ENCODE data around the gene AK5.

The AK5 gene

DNA sequence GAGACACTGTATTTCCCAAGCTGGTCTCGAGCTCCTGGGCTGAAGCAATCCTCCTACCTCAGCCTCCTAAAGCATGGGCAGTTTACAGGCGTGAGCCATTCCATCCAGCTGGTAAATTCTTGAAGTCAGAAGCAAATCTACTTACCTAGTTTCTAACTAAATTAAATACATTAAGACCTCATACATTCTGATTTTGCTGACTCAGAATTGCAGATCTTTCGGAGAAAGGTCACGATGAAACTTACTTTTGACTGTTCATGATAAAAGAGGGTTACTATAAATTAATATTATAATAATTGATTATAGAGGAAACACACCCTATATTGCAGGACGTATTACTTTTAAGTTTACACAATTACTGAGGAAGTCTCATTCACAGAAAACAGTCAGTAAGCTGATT lies 268.3 kb downstream of the AK5 start:
- no peak for DNase-seq

DNA sequence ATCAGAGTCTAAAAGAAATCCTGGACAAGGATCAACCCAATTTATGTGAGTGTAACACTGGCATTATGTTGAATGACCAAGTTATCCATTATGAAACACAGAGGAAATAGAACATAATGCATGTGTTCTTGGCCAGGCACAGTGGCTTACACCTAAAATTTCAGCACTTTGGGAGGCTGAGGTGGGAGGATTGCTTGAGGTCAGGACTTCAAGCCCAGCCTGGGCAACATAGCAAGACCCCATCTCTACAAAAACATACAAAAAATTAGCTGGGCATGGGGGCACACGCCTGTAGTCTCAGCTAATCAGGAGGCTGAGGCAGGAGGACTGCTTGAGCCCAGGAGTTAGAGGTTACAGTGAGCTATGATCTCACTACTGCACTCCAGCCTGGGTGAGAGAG lies 270.8 kb downstream of the AK5 start:
- no peak for DNase-seq

DNA sequence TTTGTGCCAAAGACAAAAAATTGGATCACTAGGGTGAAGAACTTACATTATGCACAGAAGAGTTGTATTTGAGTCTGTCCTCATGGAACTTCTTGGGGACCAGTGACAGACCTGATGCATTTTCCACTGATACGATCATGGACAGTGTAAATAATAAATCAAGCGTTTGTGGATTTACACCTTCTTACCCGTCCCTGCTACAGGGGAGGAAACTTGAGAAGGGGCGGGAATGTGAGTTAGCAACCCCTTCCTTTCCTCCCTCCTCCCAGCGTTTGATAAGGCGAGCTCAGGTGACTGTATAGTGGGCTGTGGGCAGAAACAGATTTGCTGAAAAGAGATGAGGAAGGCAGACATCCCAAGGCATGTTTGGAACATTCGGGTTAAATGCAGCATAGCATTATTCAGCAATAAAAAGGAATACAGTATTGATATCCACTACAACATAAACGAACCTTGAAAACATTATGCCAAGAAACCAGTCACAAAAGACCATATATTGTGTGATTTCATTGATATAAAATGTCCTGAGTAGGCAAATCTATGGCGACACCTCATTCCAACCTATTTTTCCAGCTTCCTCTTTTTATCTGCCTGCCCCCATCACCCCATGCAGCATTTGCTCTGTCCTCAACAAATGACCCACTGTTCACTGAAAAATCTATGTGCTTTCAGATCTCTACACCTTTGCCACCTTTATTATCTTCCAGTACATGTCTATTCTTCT lies 271.9 kb downstream of the AK5 start:
- no peak for DNase-seq

DNA sequence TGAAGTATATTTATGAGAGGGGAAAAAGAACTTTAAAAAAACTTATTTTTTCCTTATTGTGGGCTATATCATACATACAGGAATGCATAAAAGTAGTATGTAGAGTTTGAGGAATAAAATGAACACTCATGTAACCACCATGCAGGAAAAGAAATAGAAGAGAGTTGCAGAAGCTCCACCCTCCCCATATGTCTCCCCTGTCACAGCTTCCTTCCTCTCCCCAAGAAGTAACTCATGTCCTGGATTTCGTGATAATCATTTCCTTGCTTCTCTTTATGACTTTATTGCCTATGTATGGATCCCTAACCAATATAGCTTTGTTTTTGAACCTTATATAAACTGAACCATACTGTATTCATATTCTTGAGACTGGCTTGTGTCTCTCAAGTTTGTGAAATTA lies 274.2 kb downstream of the AK5 start:
- no peak for DNase-seq

DNA sequence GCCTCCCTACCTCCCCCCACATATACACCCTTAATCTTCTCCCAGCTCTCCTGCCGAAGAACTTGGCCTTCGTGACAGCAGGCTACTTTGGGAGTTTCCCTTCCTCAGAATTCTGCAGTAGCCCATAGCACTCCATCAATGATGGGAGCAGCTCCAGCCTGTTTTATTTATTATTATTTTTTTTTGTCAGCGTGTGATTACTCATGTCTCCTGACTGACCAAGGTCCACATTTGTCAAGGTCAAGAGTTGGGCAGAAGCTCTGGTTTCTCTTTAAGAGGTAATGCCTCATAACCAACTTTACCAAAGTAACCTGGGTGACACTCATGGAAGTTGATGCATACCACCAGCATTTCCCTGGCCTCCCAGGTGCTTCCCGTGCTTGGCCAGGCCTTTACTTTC lies 275.2 kb downstream of the AK5 start:
- DNase-seq = no peak

DNA sequence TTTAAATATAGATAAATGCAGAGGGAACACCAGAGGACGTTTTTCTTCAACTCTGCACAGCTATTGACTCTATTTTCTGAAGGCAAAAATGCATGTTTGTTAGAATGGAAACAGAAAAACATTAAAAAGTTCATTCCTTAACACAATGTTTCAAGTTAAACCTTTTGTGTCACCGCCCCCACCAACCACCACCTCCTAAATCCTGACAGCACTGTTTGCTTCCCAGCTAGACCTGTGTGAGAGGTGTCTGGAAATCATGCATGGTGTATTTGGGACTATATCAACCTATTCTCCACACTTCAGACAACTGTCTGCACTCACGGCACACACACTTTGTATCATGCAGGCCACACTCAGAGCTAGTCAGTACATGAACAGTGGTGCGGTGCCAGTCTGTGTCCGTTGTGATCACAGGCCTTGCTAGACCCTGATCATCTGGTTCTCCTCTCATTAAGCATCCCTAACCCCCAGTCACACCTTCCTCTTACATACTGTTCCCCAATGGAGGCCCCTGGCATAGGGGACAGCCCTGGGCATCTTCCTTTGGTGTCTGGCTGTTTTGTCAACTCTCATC lies 276.9 kb downstream of the AK5 start:
- no peak for DNase-seq

DNA sequence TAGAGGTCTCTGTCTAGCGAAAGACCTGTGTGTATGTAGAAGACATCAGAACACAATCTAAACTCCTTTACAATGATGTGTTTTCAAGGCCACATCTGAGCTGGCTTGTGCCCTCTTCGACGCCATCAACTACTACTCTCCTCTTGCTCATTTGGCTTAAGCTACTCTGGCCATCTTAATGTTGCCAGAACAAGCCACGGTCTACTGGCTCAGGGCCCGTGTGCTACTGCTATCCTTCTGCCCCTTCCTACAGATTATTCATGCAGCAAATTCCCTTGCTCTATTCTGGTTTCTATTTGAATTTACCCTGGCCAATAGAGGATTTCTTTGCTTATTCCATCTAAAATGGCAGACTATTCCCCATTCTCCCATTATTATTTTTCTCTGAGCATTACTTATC lies 278.9 kb downstream of the AK5 start:
- no peak for DNase-seq

DNA sequence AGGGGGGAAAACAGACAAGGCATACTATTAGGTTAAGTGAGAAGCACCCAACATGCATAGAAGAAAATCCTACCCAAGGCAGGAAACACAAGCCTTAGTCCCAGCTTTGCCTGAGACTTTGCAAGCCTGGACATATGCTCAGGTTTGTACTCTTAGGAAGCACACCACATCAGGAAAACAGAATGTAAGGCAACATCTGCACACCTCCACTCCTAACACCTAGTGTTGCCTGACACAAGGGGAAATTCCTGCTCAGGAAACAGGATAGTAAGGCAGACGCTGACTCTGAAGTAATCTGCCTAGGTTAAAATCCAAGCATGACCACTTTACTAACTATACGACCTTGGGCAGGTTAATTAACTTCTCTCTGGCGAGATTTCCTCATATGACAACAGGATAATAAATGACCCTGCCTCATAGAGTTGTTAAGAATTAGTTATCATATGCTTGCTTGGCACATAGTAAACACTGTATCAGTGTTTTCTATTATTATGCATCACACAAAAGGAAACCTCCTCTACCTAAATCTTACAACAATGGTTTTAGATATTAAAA lies 280.9 kb downstream of the AK5 start:
- DNase-seq = no peak

DNA sequence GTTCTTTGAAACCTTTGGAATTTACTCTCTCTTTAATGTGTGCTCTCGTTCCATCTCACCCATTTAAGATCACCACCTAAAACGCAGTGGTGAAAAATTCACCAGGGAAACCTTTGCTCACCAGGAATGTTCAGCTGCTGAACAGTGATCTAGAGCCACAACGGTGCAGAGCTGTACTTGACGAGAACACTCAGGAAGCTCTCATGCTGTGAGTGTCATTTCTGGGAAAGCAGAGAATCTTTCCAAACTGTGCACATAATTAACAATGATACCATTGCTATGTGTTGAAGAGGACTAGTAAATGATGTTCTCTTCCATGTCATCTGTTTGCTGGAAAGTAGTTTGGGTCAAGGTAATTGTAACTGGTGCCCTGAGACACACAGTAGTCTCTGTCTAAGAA lies 283.5 kb downstream of the AK5 start:
- no peak for DNase-seq

DNA sequence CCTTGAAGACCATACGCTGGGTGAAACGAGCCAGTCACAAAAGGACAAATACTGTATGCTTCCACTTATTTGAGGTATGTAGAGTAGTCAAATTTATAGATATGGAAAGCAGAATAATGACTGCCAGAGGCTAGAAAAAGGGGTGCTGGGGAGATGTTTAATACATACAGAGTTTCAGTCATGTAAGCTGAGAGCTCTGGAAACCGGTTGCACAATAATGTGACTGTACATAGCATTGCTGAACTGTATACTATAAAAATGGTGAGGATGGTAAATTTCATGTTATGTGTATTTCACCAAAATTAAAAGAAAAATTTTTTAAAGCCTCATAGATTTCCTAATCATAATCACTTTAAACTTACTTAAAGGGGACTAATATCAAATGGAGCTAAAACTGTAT lies 289.8 kb downstream of the AK5 start:
- DNase-seq = no peak

DNA sequence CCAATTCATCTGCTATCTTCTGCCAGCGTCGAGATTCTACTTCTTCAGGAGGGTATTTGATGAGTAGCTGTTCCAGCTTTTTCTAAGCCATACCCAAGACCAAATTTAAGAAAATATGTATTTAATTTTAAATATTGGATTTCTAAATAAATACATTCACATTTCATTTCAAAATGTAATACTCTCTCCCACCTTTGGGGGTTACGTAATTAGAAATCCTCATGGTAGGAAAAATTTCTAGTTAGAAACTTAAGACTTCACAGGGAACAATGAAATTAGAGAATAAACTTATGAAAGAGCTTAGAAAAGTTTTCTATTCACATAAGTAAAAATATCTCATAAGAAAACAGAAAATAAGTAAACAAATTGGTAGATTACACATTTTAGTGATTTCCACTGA lies 297.7 kb downstream of the AK5 start:
- no peak for DNase-seq

DNA sequence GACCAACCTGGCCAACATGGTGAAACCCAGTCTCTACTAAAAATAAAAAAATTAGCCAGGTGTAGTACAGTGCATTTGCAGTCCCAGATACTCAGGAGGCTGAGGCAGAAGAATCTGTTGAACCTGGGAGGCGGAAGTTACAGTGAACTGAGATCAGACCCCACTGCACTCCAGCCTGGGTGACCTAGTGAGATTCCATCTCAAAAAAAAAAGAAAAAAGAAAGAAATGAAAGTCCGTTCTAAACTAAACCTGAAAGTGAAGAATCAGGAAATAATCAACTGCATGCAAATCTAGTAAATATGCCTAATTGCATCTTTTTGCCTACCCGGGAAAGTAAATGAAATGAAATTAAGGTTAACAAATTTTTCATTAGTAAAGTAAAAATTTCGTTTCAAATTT lies 301.1 kb downstream of the AK5 start:
- no peak for DNase-seq

DNA sequence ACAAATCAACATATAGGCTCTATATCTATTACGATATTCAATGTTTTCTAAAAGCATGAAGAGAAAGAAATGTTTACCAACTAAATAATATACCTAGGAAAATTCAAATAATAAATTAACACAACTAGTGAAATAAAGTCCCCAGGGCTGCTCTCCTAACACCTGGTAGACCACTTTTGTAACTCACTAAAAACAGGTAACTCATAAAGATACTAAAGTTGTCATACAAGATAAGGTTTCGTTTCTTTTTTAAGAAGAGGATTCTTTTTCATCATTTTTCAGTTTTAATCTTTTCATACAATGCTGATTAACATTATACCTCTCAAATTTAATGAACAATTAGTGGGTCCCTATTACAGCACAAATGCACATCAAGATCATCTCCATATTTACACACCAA lies 301.7 kb downstream of the AK5 start:
- no peak for DNase-seq

DNA sequence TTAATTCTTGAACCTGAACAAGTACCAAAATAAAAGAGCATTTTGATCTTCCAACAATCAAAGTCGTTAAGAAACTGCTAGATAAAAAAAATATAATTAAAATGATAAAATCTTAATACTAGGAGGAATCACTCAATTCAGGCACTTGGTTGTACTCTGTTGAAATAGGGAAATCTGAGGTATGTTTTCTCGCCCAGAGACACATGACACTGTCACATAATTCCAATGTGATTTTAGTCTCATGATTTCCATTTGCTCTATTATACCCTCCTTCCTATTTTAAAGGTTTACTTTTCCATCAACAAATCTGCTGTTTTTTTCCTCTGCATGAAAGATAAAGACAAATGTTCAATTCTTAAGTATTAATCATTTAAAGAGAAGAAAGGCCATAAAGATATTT lies 303.1 kb downstream of the AK5 start:
- no peak for DNase-seq

DNA sequence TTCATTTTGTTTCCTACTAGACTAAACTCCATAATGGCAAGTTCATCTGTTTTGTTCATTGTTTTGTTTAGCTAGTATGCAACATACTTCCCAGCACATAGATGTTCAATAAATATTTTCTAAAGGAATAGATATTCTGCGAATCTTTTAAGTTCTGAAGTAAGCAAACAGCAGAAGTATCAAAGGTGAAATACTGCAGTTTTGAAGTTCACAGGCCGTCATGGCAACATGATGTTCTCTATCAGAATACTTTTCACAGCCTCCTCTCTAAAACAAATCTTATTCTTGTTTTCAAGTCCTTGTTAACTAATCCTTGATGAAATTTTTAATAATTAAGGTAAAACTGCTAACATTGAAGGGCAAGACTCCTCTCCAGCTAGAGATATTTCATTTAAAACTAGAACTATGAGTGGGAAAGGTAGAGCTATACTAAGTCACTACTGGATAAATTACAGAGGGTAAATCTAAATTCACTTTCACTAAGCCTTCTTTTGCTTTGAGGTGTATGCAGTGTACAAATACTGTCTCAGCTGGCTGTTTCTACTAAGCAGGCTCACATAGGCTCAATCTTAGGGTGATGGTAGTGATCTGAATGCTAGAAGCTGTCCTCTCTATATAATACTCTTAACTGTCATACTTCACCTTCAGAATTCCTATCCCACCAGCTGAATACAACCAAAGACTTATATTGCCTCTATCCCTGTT lies 303.9 kb downstream of the AK5 start:
- no peak for DNase-seq

DNA sequence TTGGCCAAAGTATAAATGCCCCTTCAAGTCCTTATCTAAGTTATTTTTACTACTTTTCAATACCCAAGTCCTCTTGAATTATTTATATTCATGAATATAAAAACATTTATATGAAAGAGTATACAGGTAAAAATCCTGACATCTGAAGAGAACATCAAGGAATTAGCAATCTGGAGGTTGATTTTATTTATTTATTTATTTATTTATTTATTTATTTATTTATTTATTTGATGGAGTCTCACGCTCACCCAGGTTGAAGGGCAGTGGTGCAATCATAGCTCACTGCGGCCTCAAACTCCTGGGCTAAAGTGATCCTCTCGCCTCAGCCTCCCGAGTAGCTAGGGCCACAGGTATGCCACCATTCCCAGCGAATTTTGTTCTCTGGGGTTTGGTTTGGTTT lies 307.4 kb downstream of the AK5 start:
- no peak for DNase-seq

DNA sequence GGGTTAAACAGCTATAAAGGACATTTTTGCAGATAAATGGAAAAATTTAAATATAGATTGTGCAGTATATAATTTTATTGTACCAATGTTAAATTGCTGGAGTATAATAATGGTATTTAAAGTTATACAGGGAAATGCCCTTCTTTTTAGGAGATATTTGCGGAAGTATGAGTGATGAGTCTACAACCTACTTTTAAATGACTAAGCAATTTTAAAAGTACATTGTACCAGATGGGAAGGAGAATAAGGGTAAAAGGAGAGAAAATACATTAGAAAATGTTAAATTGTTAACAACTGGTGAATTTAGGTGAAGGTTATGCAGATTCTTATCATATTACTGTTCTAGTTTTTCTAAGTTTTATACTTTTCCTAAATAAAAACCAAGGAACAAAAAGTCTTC lies 308.8 kb downstream of the AK5 start:
- DNase-seq = no peak

DNA sequence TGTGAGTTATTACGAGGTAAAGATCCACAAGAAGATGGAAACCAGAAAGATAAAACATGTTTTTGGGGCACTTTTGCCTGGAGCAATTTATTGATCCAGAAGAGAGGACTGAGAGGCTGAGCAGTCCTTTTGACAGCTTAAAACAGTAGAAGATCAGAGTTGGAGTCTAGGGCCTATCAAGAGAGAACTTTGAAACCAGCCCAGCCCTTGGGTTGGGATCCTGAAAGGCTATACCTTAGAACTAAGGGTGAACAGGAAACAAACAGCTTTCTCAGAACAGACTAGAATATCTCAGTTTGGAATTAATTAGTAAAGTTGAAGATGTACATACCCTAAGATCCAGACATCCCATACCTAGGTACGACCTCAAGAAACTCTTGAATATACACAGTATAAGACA lies 311.1 kb downstream of the AK5 start:
- DNase-seq = no peak

DNA sequence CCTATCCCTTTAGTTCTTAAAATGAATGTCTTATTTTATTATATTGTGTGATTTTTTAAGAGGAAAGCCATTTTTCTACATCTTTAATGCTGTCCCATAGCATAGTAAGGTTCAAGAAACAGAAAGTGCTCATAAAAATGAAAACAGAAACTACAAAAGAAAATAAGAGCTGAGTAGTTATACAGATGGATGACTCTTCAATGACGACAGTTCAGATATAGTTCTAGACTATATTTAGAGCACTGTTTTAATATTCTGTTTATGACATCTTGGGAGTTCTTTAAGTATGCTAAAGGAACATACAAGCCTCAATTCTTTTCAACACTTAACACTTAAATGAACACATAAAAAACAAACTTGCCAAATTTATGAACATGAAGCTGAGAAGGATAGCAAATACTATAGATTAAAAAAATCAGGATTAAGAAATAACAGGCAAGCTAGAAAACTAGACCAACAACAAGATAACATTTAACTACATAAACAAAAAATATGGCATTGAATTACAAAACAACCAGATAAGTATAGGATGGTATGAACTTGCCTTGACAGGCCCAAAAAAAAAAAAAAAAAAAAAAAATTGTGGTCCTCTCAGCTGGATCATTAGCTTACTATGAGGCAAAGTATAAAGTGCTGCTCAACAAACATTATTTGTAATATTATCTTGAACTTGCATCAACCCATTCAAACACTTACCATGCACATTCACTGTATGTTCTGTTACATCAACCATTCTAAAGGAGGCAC lies 312.7 kb downstream of the AK5 start:
- DNase-seq = no peak

DNA sequence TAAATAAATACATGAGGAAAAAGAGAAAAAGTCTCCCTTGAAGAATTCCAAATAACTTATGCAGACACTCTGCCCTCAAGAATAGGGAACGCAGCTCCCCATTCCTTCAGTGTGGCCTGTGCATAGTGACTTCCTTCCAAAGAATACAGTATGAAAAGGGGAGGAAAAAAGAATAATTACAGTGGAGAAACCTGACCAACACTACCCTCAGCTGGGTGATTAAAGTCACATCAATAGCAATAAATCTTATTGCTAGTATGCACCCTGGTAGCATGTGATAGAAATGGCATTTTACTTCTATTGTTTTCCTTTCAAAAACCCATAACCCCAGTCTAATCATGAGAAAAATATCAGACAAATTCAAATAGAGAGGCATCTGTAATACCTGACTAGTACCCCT lies 315.5 kb downstream of the AK5 start:
- DNase-seq = no peak

DNA sequence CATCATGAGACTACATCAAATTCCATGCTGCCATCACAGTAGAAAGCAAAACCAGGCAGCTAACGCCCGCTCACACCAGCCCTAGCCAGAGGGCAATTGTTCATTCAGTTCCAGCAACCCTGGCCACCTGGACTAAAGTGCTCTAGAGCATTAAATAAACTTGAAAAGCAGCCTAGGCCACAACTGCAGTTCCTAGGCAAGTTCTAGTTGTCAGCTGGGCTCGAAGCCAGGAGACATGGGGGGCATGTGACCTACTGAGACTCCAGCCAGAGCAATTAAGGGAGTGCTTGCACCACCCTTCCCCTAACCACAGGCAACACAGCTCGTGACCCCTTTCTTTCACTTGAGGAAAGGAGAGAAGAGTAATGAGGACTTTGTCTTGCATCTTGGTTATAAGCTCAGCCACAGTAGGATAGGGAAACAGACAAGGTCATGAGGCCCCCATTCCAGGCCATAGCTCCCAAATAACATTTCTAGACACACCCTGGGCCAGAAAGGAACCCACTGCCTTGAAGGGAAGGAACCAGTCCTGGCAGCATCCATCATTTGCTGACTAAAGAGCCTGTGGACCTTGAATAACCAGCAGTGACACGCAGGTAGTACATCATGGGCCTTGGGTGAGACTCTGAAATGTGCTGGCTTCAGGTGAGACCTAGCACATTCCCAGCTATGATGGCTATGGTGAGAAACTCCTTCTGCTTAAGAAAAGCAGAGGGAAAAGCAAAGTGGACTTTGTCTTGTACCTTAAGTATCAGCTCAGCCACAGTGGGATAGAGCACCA lies 323.6 kb downstream of the AK5 start:
- no peak for DNase-seq

DNA sequence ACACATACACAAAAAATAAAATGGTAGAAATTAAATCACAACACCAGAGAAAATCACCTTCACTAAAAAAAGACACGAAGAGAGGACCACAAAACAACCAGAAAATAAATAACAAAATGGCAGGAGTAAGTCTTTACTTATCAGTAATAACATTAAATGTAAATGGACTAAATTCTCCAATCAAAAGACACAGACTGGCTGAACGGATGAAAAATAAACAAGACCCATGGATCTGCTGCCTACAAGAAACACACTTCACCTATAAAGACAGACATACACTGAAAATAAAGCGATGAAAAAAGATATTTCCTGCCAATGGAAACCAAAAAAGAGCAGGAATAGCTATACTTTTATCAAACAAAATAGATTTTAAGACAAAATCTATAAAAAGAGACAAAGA lies 327.1 kb downstream of the AK5 start:
- no peak for DNase-seq

All from GOT3 (cell line).